ENCODE data around the gene TSPAN17.

TSPAN17 gene

GRCh38 chr5:176662371-176663333 lies 15.4 kb downstream of the TSPAN17 start:
- H4K20me1 ChIP-seq, result peaks cover 31% of the 10 kb centered on the region
- H3K27me3 ChIP-seq, result no peaks in the 10 kb centered on the region
- peak overlapping the region; percentile 36; the same call in 1 of the 2 replicates for H3K4me2 ChIP-seq
- no peak overlapping the region for H3K27ac ChIP-seq
- no peak overlapping the region for H3K9ac ChIP-seq
- H3K4me1 ChIP-seq, result peaks cover 46% of the 10 kb centered on the region
- peaks cover 2% of the 10 kb centered on the region; the same call in 1 of the 2 replicates for H3K36me3 ChIP-seq
- H3K4me3 ChIP-seq, result no peak overlapping the region
- no peaks in the 10 kb centered on the region for H3K9me3 ChIP-seq
- TF ChIP-seq Cebpa-rat (IDR thresholded peaks at IDR 0.05), result no peak

GRCh38 chr5:176663566-176663965 lies 16.3 kb downstream of the TSPAN17 start:
- Histone ChIP-seq H3K4me3 (no peak overlapping the region), H3K9ac (no peak overlapping the region), H3K9me3 (no peaks in the 10 kb centered on the region), H3K4me1 (peaks cover 37% of the 10 kb centered on the region), H3K4me2 (no peak overlapping the region), H3K27me3 (no peaks in the 10 kb centered on the region), H4K20me1 (peaks cover 22% of the 10 kb centered on the region), H3K36me3 (no peaks in the 10 kb centered on the region), H3K27ac (no peak overlapping the region)
- no peak for TF ChIP-seq Cebpa-rat (IDR thresholded peaks at IDR 0.05)

GRCh38 chr5:176664479-176664878 lies 17.2 kb downstream of the TSPAN17 start:
- Histone ChIP-seq H4K20me1 (peaks cover 13% of the 10 kb centered on the region), H3K27me3 (no peaks in the 10 kb centered on the region), H3K4me3 (no peak overlapping the region), H3K4me2 (no peak overlapping the region), H3K9ac (no peak overlapping the region), H3K4me1 (peaks cover 28% of the 10 kb centered on the region), H3K9me3 (no peaks in the 10 kb centered on the region), H3K36me3 (no peaks in the 10 kb centered on the region), H3K27ac (no peak overlapping the region)
- TF ChIP-seq Cebpa-rat (IDR thresholded peaks at IDR 0.05), result no peak

- Histone ChIP-seq H3K4me3 (no peak overlapping the region), H3K27me3 (no peaks in the 10 kb centered on the region), H3K36me3 (no peaks in the 10 kb centered on the region), H3K9ac (no peak overlapping the region), H3K4me2 (no peak overlapping the region), H3K9me3 (no peaks in the 10 kb centered on the region), H3K4me1 (peaks cover 26% of the 10 kb centered on the region), H4K20me1 (peaks cover 12% of the 10 kb centered on the region; the same call in 1 of the 2 replicates), H3K27ac (no peak overlapping the region)
- no peak for TF ChIP-seq Cebpa-rat (IDR thresholded peaks at IDR 0.05)
Observed at GRCh38 chr5:176664886-176665285, 17.6 kb downstream of the TSPAN17 start.

- TF ChIP-seq Cebpa-rat (IDR thresholded peaks at IDR 0.05), result no peak
- Histone ChIP-seq H3K4me2 (no peak overlapping the region), H3K27me3 (no peaks in the 10 kb centered on the region), H3K27ac (no peak overlapping the region), H3K4me1 (peaks cover 22% of the 10 kb centered on the region), H3K9me3 (no peaks in the 10 kb centered on the region), H3K4me3 (no peak overlapping the region), H4K20me1 (peaks cover 7% of the 10 kb centered on the region; the same call in 1 of the 2 replicates), H3K9ac (no peak overlapping the region), H3K36me3 (no peaks in the 10 kb centered on the region)
Observed at GRCh38 chr5:176665517-176665916, 18.2 kb downstream of the TSPAN17 start.

GRCh38 chr5:176667637-176668036 lies 20.4 kb downstream of the TSPAN17 start:
- Histone ChIP-seq H3K9me3 (no peaks in the 10 kb centered on the region), H3K4me1 (peaks cover under 1% of the 10 kb centered on the region; the same call in 1 of the 2 replicates), H3K36me3 (no peaks in the 10 kb centered on the region), H3K4me2 (no peak overlapping the region), H3K27ac (no peak overlapping the region), H3K9ac (no peak overlapping the region), H3K27me3 (peaks cover 4% of the 10 kb centered on the region; the same call in 1 of the 2 replicates), H4K20me1 (peaks cover under 1% of the 10 kb centered on the region; the same call in 1 of the 2 replicates), H3K4me3 (no peak overlapping the region)
- TF ChIP-seq Cebpa-rat (IDR thresholded peaks at IDR 0.05), result no peak

GRCh38 chr5:176670449-176670848 lies 23.2 kb downstream of the TSPAN17 start:
- Histone ChIP-seq H3K4me3 (no peak overlapping the region), H3K9me3 (no peaks in the 10 kb centered on the region), H3K4me2 (no peak overlapping the region), H3K36me3 (no peaks in the 10 kb centered on the region), H4K20me1 (peaks cover 7% of the 10 kb centered on the region; the same call in 1 of the 2 replicates), H3K27me3 (peaks cover 4% of the 10 kb centered on the region; the same call in 1 of the 2 replicates), H3K27ac (no peak overlapping the region), H3K9ac (no peak overlapping the region), H3K4me1 (peaks cover 21% of the 10 kb centered on the region)
- no peak for TF ChIP-seq Cebpa-rat (IDR thresholded peaks at IDR 0.05)

- H3K4me2 ChIP-seq, result no peak overlapping the region
- TF ChIP-seq Cebpa-rat (IDR thresholded peaks at IDR 0.05), result no peak
- H3K27me3 ChIP-seq, result peaks cover 4% of the 10 kb centered on the region; the same call in 1 of the 2 replicates
- H3K9ac ChIP-seq, result no peak overlapping the region
- no peaks in the 10 kb centered on the region for H3K36me3 ChIP-seq
- H3K4me3 ChIP-seq, result no peak overlapping the region
- peaks cover 30% of the 10 kb centered on the region for H3K4me1 ChIP-seq
- peaks cover 13% of the 10 kb centered on the region; the same call in 1 of the 2 replicates for H4K20me1 ChIP-seq
- no peak overlapping the region for H3K27ac ChIP-seq
- H3K9me3 ChIP-seq, result no peaks in the 10 kb centered on the region
Observed at GRCh38 chr5:176671399-176671798, 24.1 kb downstream of the TSPAN17 start.

GRCh38 chr5:176671890-176672747 lies 24.8 kb downstream of the TSPAN17 start:
- H3K27ac ChIP-seq, result no peak overlapping the region
- H3K4me2 ChIP-seq, result no peak overlapping the region
- no peaks in the 10 kb centered on the region for H3K9me3 ChIP-seq
- H3K36me3 ChIP-seq, result no peaks in the 10 kb centered on the region
- H4K20me1 ChIP-seq, result peaks cover 20% of the 10 kb centered on the region; the same call in 1 of the 2 replicates
- H3K27me3 ChIP-seq, result peaks cover 4% of the 10 kb centered on the region; the same call in 1 of the 2 replicates
- peaks cover 37% of the 10 kb centered on the region for H3K4me1 ChIP-seq
- no peak for TF ChIP-seq Cebpa-rat (IDR thresholded peaks at IDR 0.05)
- no peak overlapping the region for H3K9ac ChIP-seq
- H3K4me3 ChIP-seq, result no peak overlapping the region

Data from BLaER1 (cell line).